Ascending aorta (tissue), 2 donors: ENCODE data around the gene PLPPR5. TPM values are rescaled to one million over a fixed set of nuclear protein-coding genes. Genes with fewer than 3 reads are reported as not detected.

Experiments
- DNase-seq, 2 donors: peaks; one replicate each; pipeline ENCODE4 v3.0.0-alpha.2; 2019; ENCODE audit warnings: low spot score in 2 of 2
- H3K27ac ChIP-seq, 2 donors: fragments of 200-600 bp; sonication (generic); one replicate each; pipeline ENCODE4 v1.5.1; 2016 to 2017; ENCODE audit warnings: mild to moderate bottlenecking in 1 of 2
- H3K27me3 ChIP-seq: fragments of 200-600 bp; sonication (generic); one replicate; pipeline ENCODE4 v1.5.1; 2017
- H3K36me3 ChIP-seq, 2 donors: fragments of 200-600 bp; sonication (generic); one replicate each; pipeline ENCODE4 v1.5.1; 2016
- H3K4me1 ChIP-seq, 2 donors: fragments of 200-600 bp; sonication (generic); one replicate each; pipeline ENCODE4 v1.5.1; 2016 to 2017; ENCODE audit warnings: mild to moderate bottlenecking in 1 of 2
- H3K4me3 ChIP-seq, 2 donors: fragments of 200-600 bp; sonication (generic); one replicate each; pipeline ENCODE4 v1.5.1; 2016 to 2017; ENCODE audit warnings: mild to moderate bottlenecking in 1 of 2
- H3K9me3 ChIP-seq, 2 donors: fragments of 200-600 bp; sonication (generic); one replicate each; pipeline ENCODE4 v1.5.1; 2016
- intact Hi-C: fragments of 100-400 bp; cut with DNase I; formaldehyde crosslinking; loops from one replicate; pipeline ENCODE4 v1.15.1; 2023
- total RNA-seq: library from RNA; depleted of rRNA; stranded (reverse); fragments of >200 nt; gene quantifications from one replicate; pipeline ENCODE4 v1.1.0, GENCODE V29; 2016
- TF ChIP-seq, protein P1 (sequence below), 3 experiments: fragments of 200-600 bp in 2 of 3; fragments of 450-650 bp in 1 of 3; sonication (generic) in 2 of 3; IDR thresholded peaks; one replicate each; pipeline ENCODE4 v1.5.1; 2016 to 2019; ENCODE audit warnings: antibody characterized with exemption in 3 of 3, mild to moderate bottlenecking in 1 of 3, moderate library complexity in 1 of 3

The PLPPR5 gene
- total RNA-seq, 1 donor from 2014 or later: not detected

DNA sequence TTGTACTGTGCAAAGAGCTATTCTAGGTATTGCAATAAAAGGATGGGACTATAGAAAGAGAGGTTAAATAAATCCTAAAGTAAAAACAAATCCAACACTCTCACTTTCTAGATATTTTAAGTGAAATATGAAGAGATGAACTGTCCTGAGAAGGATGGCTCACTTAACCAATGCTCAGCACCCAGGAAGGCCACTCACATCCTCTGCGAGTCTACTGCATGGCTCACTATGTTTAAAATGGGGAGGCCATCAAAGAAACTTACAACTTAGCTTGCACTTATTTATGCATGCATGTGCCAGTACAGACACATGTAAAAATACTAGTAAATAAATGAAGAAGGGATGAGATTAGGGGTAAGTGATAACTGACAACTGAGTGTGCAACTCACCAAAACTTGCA, 37.5 kb downstream of the PLPPR5 start:
- H3K4me3 ChIP-seq: no peak overlapping the region
- no peaks in the 10 kb centered on the region for H3K4me1 ChIP-seq
- TF ChIP-seq, protein P1, sequence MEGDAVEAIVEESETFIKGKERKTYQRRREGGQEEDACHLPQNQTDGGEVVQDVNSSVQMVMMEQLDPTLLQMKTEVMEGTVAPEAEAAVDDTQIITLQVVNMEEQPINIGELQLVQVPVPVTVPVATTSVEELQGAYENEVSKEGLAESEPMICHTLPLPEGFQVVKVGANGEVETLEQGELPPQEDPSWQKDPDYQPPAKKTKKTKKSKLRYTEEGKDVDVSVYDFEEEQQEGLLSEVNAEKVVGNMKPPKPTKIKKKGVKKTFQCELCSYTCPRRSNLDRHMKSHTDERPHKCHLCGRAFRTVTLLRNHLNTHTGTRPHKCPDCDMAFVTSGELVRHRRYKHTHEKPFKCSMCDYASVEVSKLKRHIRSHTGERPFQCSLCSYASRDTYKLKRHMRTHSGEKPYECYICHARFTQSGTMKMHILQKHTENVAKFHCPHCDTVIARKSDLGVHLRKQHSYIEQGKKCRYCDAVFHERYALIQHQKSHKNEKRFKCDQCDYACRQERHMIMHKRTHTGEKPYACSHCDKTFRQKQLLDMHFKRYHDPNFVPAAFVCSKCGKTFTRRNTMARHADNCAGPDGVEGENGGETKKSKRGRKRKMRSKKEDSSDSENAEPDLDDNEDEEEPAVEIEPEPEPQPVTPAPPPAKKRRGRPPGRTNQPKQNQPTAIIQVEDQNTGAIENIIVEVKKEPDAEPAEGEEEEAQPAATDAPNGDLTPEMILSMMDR (IDR thresholded peaks at IDR 0.05): no peak

DNA sequence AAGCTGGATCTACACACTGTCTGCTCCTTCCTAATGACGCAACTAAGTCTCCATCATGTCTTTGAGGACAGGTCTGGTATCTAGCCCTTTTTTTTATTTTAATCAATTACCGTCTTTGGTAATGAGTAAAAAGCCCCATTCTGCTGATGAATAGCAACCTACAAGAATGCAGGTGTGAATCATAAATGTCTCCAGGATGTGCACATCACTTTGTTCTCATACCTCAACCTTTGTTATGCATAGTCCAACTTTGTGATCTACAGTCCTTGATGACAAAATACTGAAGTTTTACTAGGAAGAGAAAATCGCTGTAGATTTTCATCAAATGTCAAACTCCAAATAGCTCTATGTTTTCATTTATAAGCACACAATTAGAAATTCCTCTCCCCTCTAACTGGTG, 39.3 kb downstream of the PLPPR5 start:
- DNase-seq: no peak
- Histone ChIP-seq H3K27ac (no peak overlapping the region), H3K27me3 (no peaks in the 10 kb centered on the region), H3K9me3 (no peaks in the 10 kb centered on the region), H3K4me1 (no peaks in the 10 kb centered on the region), H3K4me3 (no peak overlapping the region), H3K36me3 (no peaks in the 10 kb centered on the region)
- intact Hi-C loops: no loop called here
- TF ChIP-seq, protein P1 (IDR thresholded peaks at IDR 0.05): no peak

More for the DNA sequence above, 37.5 kb downstream of the PLPPR5 start:
- Histone ChIP-seq H3K9me3 (no peaks in the 10 kb centered on the region), H3K27ac (no peak overlapping the region), H3K36me3 (no peaks in the 10 kb centered on the region), H3K27me3 (no peaks in the 10 kb centered on the region)
- intact Hi-C loops: no loop called here
- no peak for DNase-seq

GRCh38 chr1:98964198-98964597, 40.5 kb downstream of the PLPPR5 start:
- Histone ChIP-seq H3K9me3 (no peaks in the 10 kb centered on the region), H3K4me3 (no peak overlapping the region), H3K27me3 (no peaks in the 10 kb centered on the region), H3K36me3 (no peaks in the 10 kb centered on the region), H3K27ac (no peak overlapping the region), H3K4me1 (no peaks in the 10 kb centered on the region)
- intact Hi-C loops: no loop called here
- TF ChIP-seq, protein P1 (IDR thresholded peaks at IDR 0.05): no peak
- DNase-seq: no peak

DNA sequence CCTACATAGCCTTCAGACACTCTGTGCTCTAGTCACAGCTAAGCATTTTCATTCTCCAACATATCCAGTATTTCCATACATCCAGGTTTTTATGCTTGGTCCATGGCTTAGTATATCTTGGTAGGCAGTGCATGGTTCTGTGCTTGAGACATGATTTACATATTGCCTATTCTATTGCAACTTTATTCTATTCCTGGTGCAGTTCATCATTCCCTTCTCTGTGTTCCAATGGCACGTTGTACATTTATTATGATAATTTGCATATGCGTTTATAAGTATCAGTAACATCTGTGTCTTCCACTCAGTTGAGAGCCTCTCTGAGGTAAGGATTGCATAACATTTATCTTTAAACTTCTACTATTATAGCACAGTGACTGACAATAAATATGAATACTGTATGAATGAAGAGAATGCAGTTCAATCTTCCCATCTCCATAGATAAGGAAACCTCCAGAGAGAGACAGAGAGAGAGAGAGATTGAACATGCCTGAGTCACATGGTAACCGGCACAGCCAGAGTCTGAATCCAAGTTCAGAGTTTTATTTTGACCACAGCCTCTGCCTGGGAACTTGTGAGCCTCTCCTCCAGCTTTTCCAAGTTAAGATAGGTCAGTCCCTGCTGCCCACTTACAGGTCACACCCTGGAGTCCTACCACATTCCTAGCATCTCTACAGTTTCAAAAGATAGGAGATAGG, 41.5 kb downstream of the PLPPR5 start:
- no peaks in the 10 kb centered on the region for H3K27me3 ChIP-seq
- H3K27ac ChIP-seq: no peak overlapping the region
- DNase-seq: no peak
- TF ChIP-seq, protein P1 (IDR thresholded peaks at IDR 0.05): no peak
- intact Hi-C loops: no loop called here
- H3K4me1 ChIP-seq: no peaks in the 10 kb centered on the region
- no peak overlapping the region for H3K4me3 ChIP-seq
- H3K9me3 ChIP-seq: no peaks in the 10 kb centered on the region
- no peaks in the 10 kb centered on the region for H3K36me3 ChIP-seq

GRCh38 chr1:98962156-98962555, 42.5 kb downstream of the PLPPR5 start:
- TF ChIP-seq, protein P1 (IDR thresholded peaks at IDR 0.05): no peak
- H3K27me3 ChIP-seq: no peaks in the 10 kb centered on the region
- intact Hi-C loops: no loop called here

More at GRCh38 chr1:98962156-98962555, 42.5 kb downstream of the PLPPR5 start:
- H3K4me3 ChIP-seq: no peak overlapping the region
- no peaks in the 10 kb centered on the region for H3K9me3 ChIP-seq
- no peaks in the 10 kb centered on the region for H3K4me1 ChIP-seq
- no peak overlapping the region for H3K27ac ChIP-seq
- H3K36me3 ChIP-seq: no peaks in the 10 kb centered on the region
- DNase-seq: no peak
